Measurements from ENCODE around the gene ESPNL. TPM values are rescaled to one million over a fixed set of nuclear protein-coding genes. Genes with fewer than 3 reads are reported as not detected.
A peak's percentile ranks its signal among the peaks of the same experiment; 100 is the strongest.

ESPNL gene
- total RNA-seq, 1 experiment from 2014 or later = 1.1 TPM

DNA sequence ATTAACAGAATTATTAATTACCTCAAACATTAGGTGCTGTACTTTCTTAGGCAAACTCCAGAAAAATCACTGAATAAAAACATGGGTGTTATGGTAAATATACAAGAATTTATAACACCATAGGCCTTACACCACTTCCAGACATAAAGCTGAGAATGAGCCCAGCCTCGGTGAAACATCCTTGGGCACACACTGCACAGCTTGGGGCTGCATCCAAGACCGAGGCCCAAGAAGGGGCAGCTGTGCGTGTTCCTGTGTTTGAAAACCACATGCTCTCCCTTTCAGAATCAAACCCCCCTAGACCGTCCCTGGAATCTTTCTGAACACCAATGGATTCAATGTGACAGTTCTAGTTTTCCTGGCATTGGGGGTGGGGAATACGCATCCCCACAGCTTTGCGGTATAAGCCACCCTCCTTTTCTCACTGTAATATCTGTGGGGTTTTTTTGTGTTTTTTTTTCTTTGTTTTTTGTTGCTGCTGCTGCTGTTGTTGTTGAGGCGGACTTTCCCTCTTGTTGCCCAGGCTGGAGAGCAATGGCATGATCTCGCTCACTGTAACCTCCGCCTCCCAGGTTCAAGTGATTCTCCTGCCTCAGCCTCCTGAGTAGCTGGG lies 71.5 kb downstream of the ESPNL start:
- ATAC-seq = no peak
- POLR2A ChIA-PET = no interaction called here
- TF ChIP-seq, protein P1, sequence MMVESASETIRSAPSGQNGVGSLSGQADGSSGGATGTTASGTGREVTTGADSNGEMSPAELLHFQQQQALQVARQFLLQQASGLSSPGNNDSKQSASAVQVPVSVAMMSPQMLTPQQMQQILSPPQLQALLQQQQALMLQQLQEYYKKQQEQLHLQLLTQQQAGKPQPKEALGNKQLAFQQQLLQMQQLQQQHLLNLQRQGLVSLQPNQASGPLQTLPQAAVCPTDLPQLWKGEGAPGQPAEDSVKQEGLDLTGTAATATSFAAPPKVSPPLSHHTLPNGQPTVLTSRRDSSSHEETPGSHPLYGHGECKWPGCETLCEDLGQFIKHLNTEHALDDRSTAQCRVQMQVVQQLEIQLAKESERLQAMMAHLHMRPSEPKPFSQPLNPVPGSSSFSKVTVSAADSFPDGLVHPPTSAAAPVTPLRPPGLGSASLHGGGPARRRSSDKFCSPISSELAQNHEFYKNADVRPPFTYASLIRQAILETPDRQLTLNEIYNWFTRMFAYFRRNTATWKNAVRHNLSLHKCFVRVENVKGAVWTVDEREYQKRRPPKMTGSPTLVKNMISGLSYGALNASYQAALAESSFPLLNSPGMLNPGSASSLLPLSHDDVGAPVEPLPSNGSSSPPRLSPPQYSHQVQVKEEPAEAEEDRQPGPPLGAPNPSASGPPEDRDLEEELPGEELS (CRISPR knock-in tag; IDR thresholded peaks at IDR 0.05) = no peak
- TF ChIP-seq, protein P2, sequence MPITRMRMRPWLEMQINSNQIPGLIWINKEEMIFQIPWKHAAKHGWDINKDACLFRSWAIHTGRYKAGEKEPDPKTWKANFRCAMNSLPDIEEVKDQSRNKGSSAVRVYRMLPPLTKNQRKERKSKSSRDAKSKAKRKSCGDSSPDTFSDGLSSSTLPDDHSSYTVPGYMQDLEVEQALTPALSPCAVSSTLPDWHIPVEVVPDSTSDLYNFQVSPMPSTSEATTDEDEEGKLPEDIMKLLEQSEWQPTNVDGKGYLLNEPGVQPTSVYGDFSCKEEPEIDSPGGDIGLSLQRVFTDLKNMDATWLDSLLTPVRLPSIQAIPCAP (CRISPR knock-in tag; IDR thresholded peaks at IDR 0.05) = no peak
- no peak for TF ChIP-seq ESRRA (CRISPR knock-in tag; IDR thresholded peaks at IDR 0.05; ENCODE audit: borderline replicate concordance)
- no peak for TF ChIP-seq KAT7 (CRISPR knock-in tag; IDR thresholded peaks at IDR 0.05; ENCODE audit: borderline replicate concordance)
- no peak for TF ChIP-seq ZNF121 (CRISPR knock-in tag; IDR thresholded peaks at IDR 0.05)
- TF ChIP-seq, protein P3, sequence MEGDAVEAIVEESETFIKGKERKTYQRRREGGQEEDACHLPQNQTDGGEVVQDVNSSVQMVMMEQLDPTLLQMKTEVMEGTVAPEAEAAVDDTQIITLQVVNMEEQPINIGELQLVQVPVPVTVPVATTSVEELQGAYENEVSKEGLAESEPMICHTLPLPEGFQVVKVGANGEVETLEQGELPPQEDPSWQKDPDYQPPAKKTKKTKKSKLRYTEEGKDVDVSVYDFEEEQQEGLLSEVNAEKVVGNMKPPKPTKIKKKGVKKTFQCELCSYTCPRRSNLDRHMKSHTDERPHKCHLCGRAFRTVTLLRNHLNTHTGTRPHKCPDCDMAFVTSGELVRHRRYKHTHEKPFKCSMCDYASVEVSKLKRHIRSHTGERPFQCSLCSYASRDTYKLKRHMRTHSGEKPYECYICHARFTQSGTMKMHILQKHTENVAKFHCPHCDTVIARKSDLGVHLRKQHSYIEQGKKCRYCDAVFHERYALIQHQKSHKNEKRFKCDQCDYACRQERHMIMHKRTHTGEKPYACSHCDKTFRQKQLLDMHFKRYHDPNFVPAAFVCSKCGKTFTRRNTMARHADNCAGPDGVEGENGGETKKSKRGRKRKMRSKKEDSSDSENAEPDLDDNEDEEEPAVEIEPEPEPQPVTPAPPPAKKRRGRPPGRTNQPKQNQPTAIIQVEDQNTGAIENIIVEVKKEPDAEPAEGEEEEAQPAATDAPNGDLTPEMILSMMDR (IDR thresholded peaks at IDR 0.05) = no peak
- no peak for TF ChIP-seq NFYB (CRISPR knock-in tag; conservative IDR thresholded peaks at IDR 0.05; ENCODE audit: low read depth)
- TF ChIP-seq RELA (CRISPR knock-in tag; IDR thresholded peaks at IDR 0.05; ENCODE audit: borderline replicate concordance) = no peak
- TF ChIP-seq MXD4 (CRISPR knock-in tag; IDR thresholded peaks at IDR 0.05; ENCODE audit: borderline replicate concordance) = no peak
- TF ChIP-seq FOXP1 (CRISPR knock-in tag; IDR thresholded peaks at IDR 0.05; ENCODE audit: borderline replicate concordance) = no peak
- Mint-ChIP-seq H3K27me3 (ENCODE audit: low read depth) (no peaks in the 10 kb centered on the region), H3K9me3 (no peaks in the 10 kb centered on the region), H3K36me3 (peaks cover 39% of the 10 kb centered on the region), H3K27ac (no peak overlapping the region), H3K4me1 (no peaks in the 10 kb centered on the region), H3K4me3 (no peak overlapping the region)
- CTCF ChIA-PET = no interaction called here
- DNase-seq (ENCODE audit: low spot score) = no peak

DNA sequence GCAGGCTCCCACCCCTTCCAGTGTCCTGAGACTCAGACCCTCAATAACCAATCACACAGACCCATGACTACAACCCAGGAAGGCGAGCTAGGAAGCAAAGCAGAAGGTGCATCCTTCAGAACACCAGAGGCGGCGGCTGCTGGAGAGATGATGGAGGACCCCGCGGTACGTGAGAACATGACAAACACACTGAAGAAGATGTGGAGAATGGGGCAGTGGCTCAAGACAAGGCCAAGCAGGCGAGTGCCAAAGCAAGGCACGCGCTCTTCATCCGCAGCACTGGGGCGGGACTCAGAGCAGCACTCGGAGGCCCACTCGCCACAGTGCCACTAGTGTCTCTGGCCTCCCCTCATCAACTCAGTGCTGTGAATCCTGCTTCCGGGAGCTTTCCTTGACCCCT lies 72.3 kb downstream of the ESPNL start:
- ATAC-seq = no peak
- H3K27ac Mint-ChIP-seq = no peak overlapping the region
- no peak for TF ChIP-seq JUN (CRISPR knock-in tag; IDR thresholded peaks at IDR 0.05)
- CTCF ChIA-PET = no interaction called here
- no peaks in the 10 kb centered on the region for H3K4me1 Mint-ChIP-seq
- H3K27me3 Mint-ChIP-seq (ENCODE audit: low read depth) = no peaks in the 10 kb centered on the region
- peaks cover 44% of the 10 kb centered on the region for H3K36me3 Mint-ChIP-seq
- H3K4me3 Mint-ChIP-seq = no peak overlapping the region
- POLR2A ChIA-PET = no interaction called here
- no peaks in the 10 kb centered on the region for H3K9me3 Mint-ChIP-seq
- no peak for DNase-seq (ENCODE audit: low spot score)

DNA sequence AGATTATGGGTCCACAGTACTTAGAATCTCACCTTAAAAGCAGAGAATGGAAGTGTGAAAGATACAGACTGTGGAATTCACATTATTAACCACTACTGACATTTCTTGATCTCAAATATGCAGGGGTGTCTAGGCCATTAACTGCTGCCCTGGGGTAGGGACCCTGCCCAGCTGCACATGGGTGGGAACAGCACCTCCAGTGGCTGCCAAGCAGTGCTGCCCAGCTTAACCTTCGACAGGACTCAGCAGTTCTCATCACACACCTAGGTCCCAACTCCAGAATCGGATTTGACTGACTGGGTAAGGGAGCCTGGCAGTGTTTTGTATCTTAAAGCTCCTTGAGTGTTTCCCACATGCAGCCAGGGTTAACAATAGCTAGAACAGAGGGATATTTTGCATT lies 73.6 kb downstream of the ESPNL start:
- Mint-ChIP-seq H3K4me1 (no peaks in the 10 kb centered on the region), H3K27ac (no peak overlapping the region), H3K27me3 (ENCODE audit: low read depth) (no peaks in the 10 kb centered on the region), H3K36me3 (peaks cover 44% of the 10 kb centered on the region), H3K9me3 (no peaks in the 10 kb centered on the region), H3K4me3 (no peak overlapping the region)
- no peak for DNase-seq (ENCODE audit: low spot score)
- CTCF ChIA-PET = interaction anchor here (0.6 to 1.5 kb wide), 4 partner anchors 8 to 316 kb away, joined by 3 to 5 read pairs (median 3); no protein-coding TSS in a partner anchor
- POLR2A ChIA-PET = no interaction called here
- TF ChIP-seq JUN (CRISPR knock-in tag; IDR thresholded peaks at IDR 0.05) (no peak), ELF4 (CRISPR knock-in tag; IDR thresholded peaks at IDR 0.05; ENCODE audit: low read depth) (no peak), ZNF263 (CRISPR knock-in tag; IDR thresholded peaks at IDR 0.05; ENCODE audit: low read depth) (no peak), CREM (CRISPR knock-in tag; IDR thresholded peaks at IDR 0.05) (no peak)
- TF ChIP-seq, protein P4, sequence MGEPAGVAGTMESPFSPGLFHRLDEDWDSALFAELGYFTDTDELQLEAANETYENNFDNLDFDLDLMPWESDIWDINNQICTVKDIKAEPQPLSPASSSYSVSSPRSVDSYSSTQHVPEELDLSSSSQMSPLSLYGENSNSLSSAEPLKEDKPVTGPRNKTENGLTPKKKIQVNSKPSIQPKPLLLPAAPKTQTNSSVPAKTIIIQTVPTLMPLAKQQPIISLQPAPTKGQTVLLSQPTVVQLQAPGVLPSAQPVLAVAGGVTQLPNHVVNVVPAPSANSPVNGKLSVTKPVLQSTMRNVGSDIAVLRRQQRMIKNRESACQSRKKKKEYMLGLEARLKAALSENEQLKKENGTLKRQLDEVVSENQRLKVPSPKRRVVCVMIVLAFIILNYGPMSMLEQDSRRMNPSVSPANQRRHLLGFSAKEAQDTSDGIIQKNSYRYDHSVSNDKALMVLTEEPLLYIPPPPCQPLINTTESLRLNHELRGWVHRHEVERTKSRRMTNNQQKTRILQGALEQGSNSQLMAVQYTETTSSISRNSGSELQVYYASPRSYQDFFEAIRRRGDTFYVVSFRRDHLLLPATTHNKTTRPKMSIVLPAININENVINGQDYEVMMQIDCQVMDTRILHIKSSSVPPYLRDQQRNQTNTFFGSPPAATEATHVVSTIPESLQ (CRISPR knock-in tag; IDR thresholded peaks at IDR 0.05) = no peak
- TF ChIP-seq, protein P5, sequence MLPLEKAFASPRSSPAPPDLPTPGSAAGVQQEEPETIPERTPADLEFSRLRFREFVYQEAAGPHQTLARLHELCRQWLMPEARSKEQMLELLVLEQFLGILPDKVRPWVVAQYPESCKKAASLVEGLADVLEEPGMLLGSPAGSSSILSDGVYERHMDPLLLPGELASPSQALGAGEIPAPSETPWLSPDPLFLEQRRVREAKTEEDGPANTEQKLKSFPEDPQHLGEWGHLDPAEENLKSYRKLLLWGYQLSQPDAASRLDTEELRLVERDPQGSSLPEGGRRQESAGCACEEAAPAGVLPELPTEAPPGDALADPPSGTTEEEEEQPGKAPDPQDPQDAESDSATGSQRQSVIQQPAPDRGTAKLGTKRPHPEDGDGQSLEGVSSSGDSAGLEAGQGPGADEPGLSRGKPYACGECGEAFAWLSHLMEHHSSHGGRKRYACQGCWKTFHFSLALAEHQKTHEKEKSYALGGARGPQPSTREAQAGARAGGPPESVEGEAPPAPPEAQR (CRISPR knock-in tag; IDR thresholded peaks at IDR 0.05) = no peak
- peak; percentile 71 for ATAC-seq

Measured in WTC11 (cell line).